Stimulated activated CD4-positive, alpha-beta T cell treated with anti-CD3 and anti-CD28 coated beads, TNF-alpha, amount 100 ng/mL, for 4 hours (primary cell): ENCODE data around the gene CMTM3.
"Not testable (repeated sequence)": the region's sequence is repeated elsewhere in the genome, so short reads cannot be mapped to it uniquely, and the experiment has no call there.

Experiments
- DNase-seq, 3 experiments: peaks; one replicate each; pipeline ENCODE4 v3.0.0-alpha.2; 2020; ENCODE audit warnings: low read depth in 3 of 3

CMTM3 gene

GRCh38 chr16:66661671-66662346 is 57.3 kb downstream of the CMTM3 start:
- DNase-seq: not testable (repeated sequence)

DNA sequence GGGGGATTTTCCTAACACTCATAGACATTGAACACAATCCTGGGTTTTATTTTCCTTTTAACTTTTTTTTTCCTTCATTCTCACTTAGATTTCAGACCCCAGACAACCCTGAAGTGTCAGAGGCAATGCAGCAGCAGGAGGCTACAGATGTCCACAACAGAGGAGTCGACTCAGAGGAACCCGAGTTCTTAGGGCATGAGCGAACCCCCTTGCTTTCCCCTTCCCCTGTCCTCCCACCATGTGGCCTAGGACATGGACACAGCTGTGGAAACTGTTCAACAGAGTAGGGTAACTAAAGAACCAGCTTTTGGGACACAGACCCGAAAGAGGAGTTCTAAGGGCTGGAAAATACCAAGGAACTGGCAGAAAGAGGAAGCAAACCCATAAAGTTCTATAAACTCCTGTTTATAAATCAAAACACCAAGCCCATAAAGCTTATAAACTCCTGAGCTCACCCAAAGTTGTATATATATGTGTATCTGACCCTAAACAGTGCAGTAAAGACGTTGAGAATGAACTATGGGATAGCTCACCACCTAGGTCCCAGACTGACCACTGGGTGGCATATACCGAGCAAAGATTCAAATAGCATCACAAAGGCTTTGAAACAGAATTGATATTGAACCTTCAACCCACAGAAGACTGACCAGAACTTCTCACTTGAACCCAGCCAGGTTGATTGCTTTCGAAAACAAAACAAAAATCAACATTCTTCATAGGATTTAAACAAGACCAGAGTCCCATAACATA is 58.1 kb downstream of the CMTM3 start:
- no peak for DNase-seq
